Measurements from ENCODE around the gene SPN. TPM values are rescaled to one million over a fixed set of nuclear protein-coding genes. Genes with fewer than 3 reads are reported as not detected.

SPN gene
- total and polyA plus RNA-seq, 2 of the 4 experiments (the other 2 are of a cell fraction): not detected

DNA sequence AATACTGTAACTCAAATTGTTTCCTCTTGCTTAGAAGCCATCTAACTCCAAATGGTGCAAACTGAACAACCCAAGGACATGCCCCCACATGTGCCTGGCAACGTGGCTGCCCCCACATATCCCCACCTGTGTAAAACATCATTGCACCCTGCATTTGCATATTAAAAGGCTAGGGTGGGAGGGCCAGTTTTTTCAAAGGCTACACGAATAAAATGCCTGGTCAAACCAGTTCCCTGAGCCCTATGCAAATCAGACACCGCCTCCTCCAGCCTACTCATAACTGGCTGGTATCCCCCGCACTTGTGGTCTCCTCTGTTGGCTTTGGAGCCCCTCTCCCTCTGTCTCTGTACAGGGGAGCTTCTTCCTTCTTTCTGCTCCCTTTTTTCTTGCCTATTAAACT is 56.0 kb downstream of the SPN start:
- peaks cover 2% of the 10 kb centered on the region for H3K27me3 ChIP-seq (ENCODE audit: control insufficient read depth, insufficient read depth, low read length)
- ATAC-seq (ENCODE audit: low read depth) (no peak), DNase-seq (no peak)
- intact Hi-C loops (cut with micrococcal nuclease): no loop called here
- no peak overlapping the region for H2BK15ac ChIP-seq (ENCODE audit: low read depth, low read length)
- ChIA-PET POLR2A (ENCODE audit: unreplicated experiment) (no interaction called here), CTCF (interaction anchor here (0.7 kb wide), 1 partner anchor 18 kb away, joined by 3 read pairs; no protein-coding TSS in a partner anchor)
- H3K23ac ChIP-seq (ENCODE audit: low read depth, low read length): no peak overlapping the region
- no peak overlapping the region for H3K4me3 ChIP-seq (ENCODE audit: insufficient read depth, low read depth, low read length)
- 57% methylated on average over 1 of the region's 4 CpGs; no CpG with 5 or more reads in 1 of the 2 experiments for WGBS, 2 experiments (ENCODE audit: extremely low coverage in 2 of 2, insufficient read length in 1 of 2)
- H2BK5ac ChIP-seq (ENCODE audit: low read depth, low read length, poor library complexity, severe bottlenecking): no peak overlapping the region
- H3K56ac ChIP-seq (ENCODE audit: extremely low read depth, insufficient read depth, low read length): no peak overlapping the region
- in situ Hi-C loops (cut with MboI; ENCODE audit: low sequenced_read_pairs): no loop called here
- H4K91ac ChIP-seq (ENCODE audit: insufficient read depth, low read depth, low read length): no peak overlapping the region
- no peak overlapping the region for H4K8ac ChIP-seq (ENCODE audit: low read depth in 2 of 2, low read length in 2 of 2)
- H2AK5ac ChIP-seq (ENCODE audit: low read depth, low read length): no peak overlapping the region
- TF ChIP-seq BHLHE40 (IDR thresholded peaks at IDR 0.05; ENCODE audit: low read depth, low read length) (no peak), RCOR1 (IDR thresholded peaks at IDR 0.05; ENCODE audit: insufficient replicate concordance, low read length) (no peak), CEBPB (IDR thresholded peaks at IDR 0.05; ENCODE audit: low read depth, low read length) (no peak), FOS (IDR thresholded peaks at IDR 0.05; ENCODE audit: low read depth, low read length) (no peak), CHD1 (IDR thresholded peaks at IDR 0.05; ENCODE audit: low read depth, low read length) (no peak), SMC3 (IDR thresholded peaks at IDR 0.05; ENCODE audit: low read depth, low read length) (no peak), MXI1 (IDR thresholded peaks at IDR 0.05; ENCODE audit: borderline replicate concordance, low read depth, low read length) (no peak), MAFK (IDR thresholded peaks at IDR 0.05; ENCODE audit: low read depth, low read length) (no peak), NFE2L2 (IDR thresholded peaks at IDR 0.05; ENCODE audit: low read depth, low read length) (no peak), MAZ (IDR thresholded peaks at IDR 0.05; ENCODE audit: borderline replicate concordance, low read depth, low read length) (no peak), POLR2A (IDR thresholded peaks at IDR 0.05; ENCODE audit: low read depth, low read length) (no peak), RFX5 (IDR thresholded peaks at IDR 0.05; ENCODE audit: low read depth, low read length) (no peak), RAD21 (IDR thresholded peaks at IDR 0.05; ENCODE audit: low read length) (no peak)
- TF ChIP-seq, protein P1, sequence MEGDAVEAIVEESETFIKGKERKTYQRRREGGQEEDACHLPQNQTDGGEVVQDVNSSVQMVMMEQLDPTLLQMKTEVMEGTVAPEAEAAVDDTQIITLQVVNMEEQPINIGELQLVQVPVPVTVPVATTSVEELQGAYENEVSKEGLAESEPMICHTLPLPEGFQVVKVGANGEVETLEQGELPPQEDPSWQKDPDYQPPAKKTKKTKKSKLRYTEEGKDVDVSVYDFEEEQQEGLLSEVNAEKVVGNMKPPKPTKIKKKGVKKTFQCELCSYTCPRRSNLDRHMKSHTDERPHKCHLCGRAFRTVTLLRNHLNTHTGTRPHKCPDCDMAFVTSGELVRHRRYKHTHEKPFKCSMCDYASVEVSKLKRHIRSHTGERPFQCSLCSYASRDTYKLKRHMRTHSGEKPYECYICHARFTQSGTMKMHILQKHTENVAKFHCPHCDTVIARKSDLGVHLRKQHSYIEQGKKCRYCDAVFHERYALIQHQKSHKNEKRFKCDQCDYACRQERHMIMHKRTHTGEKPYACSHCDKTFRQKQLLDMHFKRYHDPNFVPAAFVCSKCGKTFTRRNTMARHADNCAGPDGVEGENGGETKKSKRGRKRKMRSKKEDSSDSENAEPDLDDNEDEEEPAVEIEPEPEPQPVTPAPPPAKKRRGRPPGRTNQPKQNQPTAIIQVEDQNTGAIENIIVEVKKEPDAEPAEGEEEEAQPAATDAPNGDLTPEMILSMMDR (conservative IDR thresholded peaks at IDR 0.05; ENCODE audit: low read depth, low read length): no peak
- TF ChIP-seq, protein P2, sequence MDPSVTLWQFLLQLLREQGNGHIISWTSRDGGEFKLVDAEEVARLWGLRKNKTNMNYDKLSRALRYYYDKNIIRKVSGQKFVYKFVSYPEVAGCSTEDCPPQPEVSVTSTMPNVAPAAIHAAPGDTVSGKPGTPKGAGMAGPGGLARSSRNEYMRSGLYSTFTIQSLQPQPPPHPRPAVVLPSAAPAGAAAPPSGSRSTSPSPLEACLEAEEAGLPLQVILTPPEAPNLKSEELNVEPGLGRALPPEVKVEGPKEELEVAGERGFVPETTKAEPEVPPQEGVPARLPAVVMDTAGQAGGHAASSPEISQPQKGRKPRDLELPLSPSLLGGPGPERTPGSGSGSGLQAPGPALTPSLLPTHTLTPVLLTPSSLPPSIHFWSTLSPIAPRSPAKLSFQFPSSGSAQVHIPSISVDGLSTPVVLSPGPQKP (IDR thresholded peaks at IDR 0.05; ENCODE audit: borderline replicate concordance, low read depth, low read length): no peak
- TF ChIP-seq, protein P3, sequence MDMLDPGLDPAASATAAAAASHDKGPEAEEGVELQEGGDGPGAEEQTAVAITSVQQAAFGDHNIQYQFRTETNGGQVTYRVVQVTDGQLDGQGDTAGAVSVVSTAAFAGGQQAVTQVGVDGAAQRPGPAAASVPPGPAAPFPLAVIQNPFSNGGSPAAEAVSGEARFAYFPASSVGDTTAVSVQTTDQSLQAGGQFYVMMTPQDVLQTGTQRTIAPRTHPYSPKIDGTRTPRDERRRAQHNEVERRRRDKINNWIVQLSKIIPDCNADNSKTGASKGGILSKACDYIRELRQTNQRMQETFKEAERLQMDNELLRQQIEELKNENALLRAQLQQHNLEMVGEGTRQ (IDR thresholded peaks at IDR 0.05; ENCODE audit: low read depth, low read length): no peak
- H3K36me3 ChIP-seq (ENCODE audit: control insufficient read depth, insufficient read depth, low read length): no peaks in the 10 kb centered on the region
- H3K9me1 ChIP-seq (ENCODE audit: insufficient read depth, low read length): no peaks in the 10 kb centered on the region
- H3K4me1 ChIP-seq (ENCODE audit: control insufficient read depth, insufficient read depth, low read length): no peaks in the 10 kb centered on the region
- H3K79me1 ChIP-seq (ENCODE audit: low read depth in 1 of 2, low read length in 2 of 2): no peaks in the 10 kb centered on the region
- H3K9me3 ChIP-seq (ENCODE audit: control insufficient read depth, insufficient read depth, low read length): no peaks in the 10 kb centered on the region
- H3K9ac ChIP-seq (ENCODE audit: low read depth, low read length): no peak overlapping the region
- BruUV-seq (replicated peaks): no TSS peak
- H3K14ac ChIP-seq (replicated peaks; ENCODE audit: low read depth, low read length): no peak overlapping the region
- no peak overlapping the region for H4K5ac ChIP-seq (ENCODE audit: low read depth, low read length)
- H3K4me2 ChIP-seq (ENCODE audit: low read depth, low read length): no peak overlapping the region
- H2BK120ac ChIP-seq (ENCODE audit: low read depth, low read length): no peak overlapping the region
- H4K20me1 ChIP-seq (ENCODE audit: insufficient read depth, low read length): no peaks in the 10 kb centered on the region
- no peak overlapping the region for H3K27ac ChIP-seq (ENCODE audit: insufficient read depth, low read length)
- no peak overlapping the region for H3K18ac ChIP-seq (ENCODE audit: low read depth, low read length)
- no peak overlapping the region for H2BK20ac ChIP-seq (ENCODE audit: low read depth, low read length)
- H3K4ac ChIP-seq (ENCODE audit: low read depth, low read length): no peak overlapping the region
- no peak overlapping the region for H2AFZ ChIP-seq (replicated peaks; ENCODE audit: low read length, poor library complexity)
- H2AK9ac ChIP-seq (replicated peaks; ENCODE audit: low read depth, low read length, poor library complexity): no peak overlapping the region
- dilution Hi-C loops (cut with HindIII; ENCODE audit: low sequenced_read_pairs, unreplicated experiment): no loop called here

All from IMR-90 (cell line).